ENCODE results near the gene TCF12.

The TCF12 gene

GRCh38 chr15:57019496-57020160, 101.2 kb downstream of the TCF12 start:
- DNase-seq: peak; percentile 47

- peak; percentile 25 for DNase-seq
Observed at GRCh38 chr15:57025264-57025926, 107.0 kb downstream of the TCF12 start.

DNA sequence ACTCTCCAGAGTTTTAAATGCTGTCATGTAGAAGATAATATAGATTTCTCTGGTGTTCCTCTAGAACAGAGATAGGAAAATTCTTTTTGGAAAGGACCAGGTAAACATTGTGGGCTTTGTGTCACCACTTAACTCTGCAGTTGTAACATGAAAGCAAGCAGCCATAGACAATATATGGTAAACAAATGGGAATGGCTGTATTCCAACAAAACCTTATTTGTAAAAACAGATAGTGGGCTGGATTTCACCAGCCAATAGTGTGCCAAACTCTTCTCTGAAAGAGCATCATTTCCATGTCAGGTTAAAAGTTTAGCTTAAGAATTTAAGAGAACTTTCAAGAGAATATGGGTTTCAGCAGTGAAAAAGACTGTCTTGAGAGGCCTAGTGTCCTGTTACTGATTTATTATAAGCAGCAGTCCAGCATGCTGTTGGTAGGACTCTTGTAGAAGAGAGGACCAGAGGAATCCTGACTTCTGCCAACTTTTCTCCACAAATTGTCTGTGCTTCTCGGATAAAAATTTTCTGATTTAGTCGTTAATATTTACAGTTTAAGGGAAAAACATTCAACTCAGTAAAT, 107.7 kb downstream of the TCF12 start:
- no peak for DNase-seq

GRCh38 chr15:57027596-57027995, 109.2 kb downstream of the TCF12 start:
- no peak for DNase-seq

DNA sequence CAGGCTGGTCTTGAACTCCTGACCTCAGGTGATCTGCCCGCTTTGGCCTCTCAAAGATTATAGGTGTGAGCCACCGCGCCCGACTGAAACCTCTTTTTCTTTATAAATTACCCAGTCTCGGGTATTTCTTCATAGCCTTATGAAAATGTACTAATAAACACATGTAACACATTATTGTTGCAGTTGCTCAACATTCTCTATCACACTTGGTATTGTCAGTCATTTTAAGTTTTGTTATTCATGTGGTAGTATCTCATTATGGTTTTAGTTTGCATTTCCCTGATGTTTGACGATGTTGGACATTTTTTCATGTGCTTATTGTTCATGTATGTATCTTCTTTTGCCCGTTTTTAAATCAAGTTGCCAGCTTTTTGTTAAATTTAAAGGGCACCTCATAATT, 109.7 kb downstream of the TCF12 start:
- DNase-seq: no peak

GRCh38 chr15:57030011-57030410, 111.6 kb downstream of the TCF12 start:
- DNase-seq: no peak

DNA sequence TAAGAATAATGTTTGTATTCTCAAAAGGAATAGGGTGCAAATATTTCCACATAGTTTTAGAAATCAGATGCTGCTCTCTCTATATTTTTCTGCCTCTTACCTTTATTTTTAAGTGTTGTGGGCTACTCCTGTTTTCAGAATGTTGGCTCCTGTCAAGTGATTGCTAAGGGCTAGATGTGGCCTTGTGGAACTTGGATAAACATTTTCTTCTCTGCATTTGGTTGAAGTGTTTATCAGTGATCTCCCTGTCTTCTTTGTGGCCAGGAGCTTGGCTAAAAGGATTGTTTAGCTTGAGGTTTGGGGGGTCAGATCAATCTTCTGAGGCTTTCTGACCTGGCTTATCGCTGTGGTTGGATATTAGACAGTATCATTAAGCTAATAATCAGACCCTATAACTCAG, 112.6 kb downstream of the TCF12 start:
- DNase-seq: no peak

DNA sequence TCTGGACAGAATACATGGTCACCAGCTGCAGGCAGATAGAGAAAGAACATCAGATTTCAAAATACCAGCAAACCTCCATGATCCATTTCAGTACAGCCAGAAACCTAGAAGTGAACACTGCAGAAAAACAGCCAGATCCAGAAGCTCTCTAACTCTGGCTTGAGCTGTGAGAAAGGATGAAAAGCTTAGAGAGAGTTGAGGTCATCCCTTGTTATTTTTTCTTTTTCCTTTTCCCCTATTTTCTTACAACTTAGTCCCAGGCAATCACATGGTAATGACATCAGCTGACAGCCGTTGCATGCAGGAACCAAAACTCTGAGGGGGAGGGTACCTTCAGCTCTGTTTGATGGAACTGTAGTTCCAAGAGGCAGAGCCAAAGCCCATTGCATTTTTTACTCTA, 113.2 kb downstream of the TCF12 start:
- peak; percentile 18 for DNase-seq

DNA sequence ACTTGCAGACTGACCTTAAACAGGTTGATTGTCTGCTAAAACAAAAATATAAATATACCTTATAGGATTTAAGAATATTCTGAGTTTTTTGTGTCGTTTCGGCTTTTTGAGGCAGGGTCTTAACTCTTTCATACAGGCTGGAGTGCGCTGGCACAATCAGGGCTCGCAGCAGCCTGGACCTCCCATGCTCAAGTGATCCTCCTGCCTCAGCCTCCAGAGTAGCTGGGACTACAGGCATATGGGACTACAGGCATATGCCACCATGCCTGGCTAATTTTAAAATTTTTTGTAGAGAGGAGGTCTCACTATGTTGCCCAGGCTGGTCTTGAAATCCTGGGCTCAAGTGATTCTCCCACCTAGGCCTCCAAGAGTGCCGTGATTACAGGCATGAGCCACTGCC, 113.9 kb downstream of the TCF12 start:
- no peak for DNase-seq

GRCh38 chr15:57033715-57034439, 115.4 kb downstream of the TCF12 start:
- DNase-seq: no peak

DNA sequence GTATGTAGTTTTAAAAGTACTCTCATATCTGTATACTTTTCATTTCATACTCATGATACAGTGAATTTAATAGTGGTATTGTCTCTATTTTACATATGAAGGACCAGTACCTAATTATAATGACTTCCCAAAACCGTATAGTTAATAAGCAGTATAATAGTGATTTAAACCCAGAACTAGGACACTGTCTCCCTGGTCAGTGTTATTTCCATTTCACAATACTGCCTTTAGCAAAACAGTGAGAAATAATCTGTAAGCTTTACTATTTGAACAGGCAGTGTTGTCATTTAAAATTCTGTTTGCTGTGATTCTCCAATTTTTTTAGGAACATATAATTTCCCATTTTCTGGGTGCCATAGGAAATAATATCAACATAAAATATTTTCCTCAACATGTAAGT, 116.2 kb downstream of the TCF12 start:
- no peak for DNase-seq

DNA sequence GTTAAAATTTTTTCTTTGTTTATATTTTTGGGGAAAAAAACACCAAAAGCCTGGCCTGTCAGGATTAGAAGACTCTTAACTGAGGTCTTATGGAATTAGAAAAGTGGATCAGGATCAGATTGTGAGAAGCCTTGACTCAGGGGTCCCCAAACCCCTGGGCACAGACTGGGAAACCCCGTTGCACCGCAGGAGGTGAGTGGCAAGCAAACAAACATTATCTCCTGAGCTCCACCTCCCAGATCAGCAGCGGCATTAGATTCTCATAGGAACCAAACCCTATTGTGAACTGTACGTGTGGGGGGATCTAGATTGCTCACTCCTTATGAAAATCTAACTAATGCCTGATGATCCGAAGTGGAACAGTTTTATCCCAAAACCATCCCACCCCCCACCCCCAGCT, 117.2 kb downstream of the TCF12 start:
- no peak for DNase-seq

GRCh38 chr15:57036352-57036751, 117.9 kb downstream of the TCF12 start:
- DNase-seq: no peak

- no peak for DNase-seq
Observed at GRCh38 chr15:57037548-57037947, 119.1 kb downstream of the TCF12 start.

- no peak for DNase-seq
Observed at GRCh38 chr15:57038040-57038439, 119.6 kb downstream of the TCF12 start.

GRCh38 chr15:57038496-57038895, 120.1 kb downstream of the TCF12 start:
- DNase-seq: no peak

GRCh38 chr15:57041416-57041815, 123.0 kb downstream of the TCF12 start:
- DNase-seq: no peak

DNA sequence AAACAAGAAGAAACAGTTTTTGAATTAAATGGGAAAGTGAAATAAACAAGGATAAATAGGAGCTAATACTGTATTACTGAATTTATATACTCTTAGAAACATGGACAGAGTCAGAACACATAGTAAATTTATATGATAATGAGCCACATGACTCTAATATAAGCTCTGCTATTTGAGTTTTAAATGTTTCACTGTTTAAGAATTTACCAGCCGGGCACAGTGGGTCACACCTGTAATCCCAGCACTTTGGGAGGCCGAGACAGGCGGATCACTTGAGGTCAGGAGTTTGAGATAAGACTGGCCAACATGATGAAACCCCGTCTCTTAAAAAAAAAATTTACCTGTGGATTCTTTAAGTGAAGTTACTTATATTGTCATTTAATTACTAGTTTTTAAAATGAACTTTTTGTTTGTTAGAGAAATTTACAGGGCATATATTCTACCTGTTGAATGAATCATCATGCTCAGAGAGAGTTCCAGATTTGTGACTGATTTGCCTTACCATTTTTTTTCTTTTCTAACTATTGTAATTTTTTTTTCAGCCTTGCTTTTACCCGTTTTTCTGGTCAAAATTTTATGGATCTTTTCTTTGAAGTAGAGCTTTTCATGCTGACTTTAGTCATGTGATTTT, 125.7 kb downstream of the TCF12 start:
- no peak for DNase-seq

- no peak for DNase-seq
Observed at GRCh38 chr15:57044970-57045369, 126.5 kb downstream of the TCF12 start.

DNA sequence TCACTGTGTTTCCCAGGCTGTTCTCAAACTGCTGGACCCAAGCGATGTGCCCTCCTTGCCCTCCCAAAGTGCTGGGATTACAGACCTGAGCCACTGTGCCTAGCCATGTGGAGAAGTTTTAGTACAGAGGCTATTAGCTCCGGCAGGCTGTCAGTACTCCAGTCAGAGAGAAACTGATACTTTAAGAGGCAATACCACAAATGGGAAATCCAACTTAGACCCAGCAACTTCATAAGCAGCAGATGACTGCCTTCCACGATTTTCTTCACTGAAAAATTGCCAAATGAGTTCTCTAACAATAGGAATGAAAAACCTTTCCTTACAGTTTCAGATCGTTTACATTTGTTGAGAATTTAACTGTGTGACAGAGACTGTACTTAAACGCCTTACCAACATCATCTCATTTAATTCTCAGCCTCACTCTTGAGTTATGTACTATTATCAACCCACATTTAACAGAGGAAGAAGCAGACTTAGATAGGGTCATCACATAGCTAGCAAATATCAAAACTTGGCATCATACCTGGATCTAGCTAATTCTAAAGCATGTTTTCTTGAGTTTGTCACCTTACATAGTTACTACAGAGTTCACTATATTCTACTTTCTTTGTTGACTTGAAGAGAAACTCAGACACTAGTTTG, 127.4 kb downstream of the TCF12 start:
- DNase-seq: no peak

GRCh38 chr15:57048930-57049549, 130.6 kb downstream of the TCF12 start:
- DNase-seq: no peak

GRCh38 chr15:57053470-57053869, 135.0 kb downstream of the TCF12 start:
- DNase-seq: no peak
